ENCODE results near the gene ROR2. TPM values are rescaled to one million over a fixed set of nuclear protein-coding genes. Genes with fewer than 3 reads are reported as not detected.

The ROR2 gene
- total and polyA plus RNA-seq, 4 donors, result 1.6 to 5.8 TPM; not detected in 2

GRCh38 chr9:91920630-91921350 lies 29.2 kb downstream of the ROR2 start:
- H3K9me3 ChIP-seq (ENCODE audit: control insufficient read depth, low read length), result no peaks in the 10 kb centered on the region
- H3K4me3 ChIP-seq (ENCODE audit: low read length in 2 of 2), result no peak overlapping the region
- no peaks in the 10 kb centered on the region for H3K4me1 ChIP-seq (ENCODE audit: control insufficient read depth in 1 of 2, insufficient read depth in 2 of 2, low read length in 2 of 2)
- no peak for ATAC-seq (ENCODE audit: low FRiP score)
- WGBS, 2 donors, result 77 to 83% methylated on average over 6 of the region's 6 CpGs
- H3K36me3 ChIP-seq (ENCODE audit: control insufficient read depth in 1 of 2, insufficient read depth in 2 of 2, low read length in 1 of 2), result no peaks in the 10 kb centered on the region
- intact Hi-C loops (cut with DNase I), result no loop called here
- no peak for DNase-seq
- H3K27ac ChIP-seq (ENCODE audit: low read depth in 1 of 2, low read length in 2 of 2), result no peak overlapping the region
- H3K27me3 ChIP-seq (ENCODE audit: control insufficient read depth in 1 of 2, insufficient read depth in 2 of 2, low read length in 1 of 2), result no peaks in the 10 kb centered on the region

DNA sequence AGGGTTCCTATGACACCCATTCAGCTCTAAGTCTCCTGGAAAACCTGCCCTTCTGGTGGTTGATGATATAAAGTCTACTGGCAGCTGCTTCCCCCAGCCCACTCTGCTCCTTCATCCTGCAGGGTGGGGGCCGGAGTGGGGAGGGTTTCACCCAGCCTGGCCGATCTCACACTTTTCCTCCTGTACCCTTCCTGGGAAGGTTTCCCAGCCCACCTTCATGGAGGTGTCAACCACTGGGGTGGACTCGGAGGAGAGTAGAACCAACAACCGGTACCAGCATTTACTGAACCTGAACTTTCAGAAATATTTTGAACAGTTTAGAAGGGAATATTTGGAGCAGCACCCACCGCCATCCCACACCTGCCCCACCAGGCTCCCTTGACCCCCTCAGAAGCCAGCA lies 30.4 kb downstream of the ROR2 start:
- H3K4me3 ChIP-seq (ENCODE audit: low read length in 2 of 2), result no peak overlapping the region
- no peak for DNase-seq
- no peak for ATAC-seq (ENCODE audit: low FRiP score)
- H3K27ac ChIP-seq (ENCODE audit: low read depth in 1 of 2, low read length in 2 of 2), result no peak overlapping the region
- no peaks in the 10 kb centered on the region for H3K4me1 ChIP-seq (ENCODE audit: control insufficient read depth in 1 of 2, insufficient read depth in 2 of 2, low read length in 2 of 2)
- no peaks in the 10 kb centered on the region for H3K9me3 ChIP-seq (ENCODE audit: control insufficient read depth, low read length)
- intact Hi-C loops (cut with DNase I), result no loop called here
- H3K27me3 ChIP-seq (ENCODE audit: control insufficient read depth in 1 of 2, insufficient read depth in 2 of 2, low read length in 1 of 2), result no peaks in the 10 kb centered on the region
- H3K36me3 ChIP-seq (ENCODE audit: control insufficient read depth in 1 of 2, insufficient read depth in 2 of 2, low read length in 1 of 2), result no peaks in the 10 kb centered on the region
- 88 to 94% methylated on average over 5 of the region's 5 CpGs for WGBS, 2 donors

DNA sequence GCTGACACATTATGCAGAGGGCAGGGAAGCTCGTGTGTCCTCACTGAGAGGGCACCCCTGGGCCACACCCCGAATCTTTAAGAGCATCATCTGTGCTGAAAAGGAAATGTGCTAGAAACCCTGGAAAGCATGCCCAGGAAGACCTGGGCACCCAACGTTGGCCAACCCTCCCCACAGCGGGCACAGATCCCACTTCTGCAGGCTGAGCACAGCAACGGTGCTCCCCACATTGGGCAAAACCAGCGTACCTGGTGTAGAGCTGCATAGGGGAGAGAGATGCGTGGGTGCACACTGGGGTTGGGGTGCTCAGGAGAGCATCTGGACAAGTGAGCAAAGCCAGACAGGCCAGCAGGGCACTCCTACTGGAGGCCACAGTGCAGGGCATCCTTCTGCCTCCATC lies 32.6 kb downstream of the ROR2 start:
- intact Hi-C loops (cut with DNase I), result no loop called here
- DNase-seq (no peak), ATAC-seq (ENCODE audit: low FRiP score) (no peak)
- H3K9me3 ChIP-seq (ENCODE audit: control insufficient read depth, low read length), result no peaks in the 10 kb centered on the region
- H3K36me3 ChIP-seq (ENCODE audit: control insufficient read depth in 1 of 2, insufficient read depth in 2 of 2, low read length in 1 of 2), result no peaks in the 10 kb centered on the region
- WGBS, 2 donors, result 90 to 93% methylated on average over 7 of the region's 7 CpGs
- no peak overlapping the region for H3K27ac ChIP-seq (ENCODE audit: low read depth in 1 of 2, low read length in 2 of 2)
- no peaks in the 10 kb centered on the region for H3K27me3 ChIP-seq (ENCODE audit: control insufficient read depth in 1 of 2, insufficient read depth in 2 of 2, low read length in 1 of 2)
- no peaks in the 10 kb centered on the region for H3K4me1 ChIP-seq (ENCODE audit: control insufficient read depth in 1 of 2, insufficient read depth in 2 of 2, low read length in 2 of 2)
- no peak overlapping the region for H3K4me3 ChIP-seq (ENCODE audit: low read length in 2 of 2)

- Histone ChIP-seq H3K27ac (ENCODE audit: low read depth in 1 of 2, low read length in 2 of 2) (no peak overlapping the region), H3K36me3 (ENCODE audit: control insufficient read depth in 1 of 2, insufficient read depth in 2 of 2, low read length in 1 of 2) (no peaks in the 10 kb centered on the region), H3K27me3 (ENCODE audit: control insufficient read depth in 1 of 2, insufficient read depth in 2 of 2, low read length in 1 of 2) (no peaks in the 10 kb centered on the region), H3K4me1 (ENCODE audit: control insufficient read depth in 1 of 2, insufficient read depth in 2 of 2, low read length in 2 of 2) (no peaks in the 10 kb centered on the region), H3K9me3 (ENCODE audit: control insufficient read depth, low read length) (peaks cover 1% of the 10 kb centered on the region), H3K4me3 (ENCODE audit: low read length in 2 of 2) (no peak overlapping the region)
- DNase-seq (no peak), ATAC-seq (ENCODE audit: low FRiP score) (no peak)
- intact Hi-C loops (cut with DNase I), result no loop called here
- WGBS, 2 donors, result 70 to 74% methylated on average over 10 of the region's 10 CpGs
These were observed 34.3 kb downstream of the ROR2 start for GRCh38 chr9:91915524-91916263.

DNA sequence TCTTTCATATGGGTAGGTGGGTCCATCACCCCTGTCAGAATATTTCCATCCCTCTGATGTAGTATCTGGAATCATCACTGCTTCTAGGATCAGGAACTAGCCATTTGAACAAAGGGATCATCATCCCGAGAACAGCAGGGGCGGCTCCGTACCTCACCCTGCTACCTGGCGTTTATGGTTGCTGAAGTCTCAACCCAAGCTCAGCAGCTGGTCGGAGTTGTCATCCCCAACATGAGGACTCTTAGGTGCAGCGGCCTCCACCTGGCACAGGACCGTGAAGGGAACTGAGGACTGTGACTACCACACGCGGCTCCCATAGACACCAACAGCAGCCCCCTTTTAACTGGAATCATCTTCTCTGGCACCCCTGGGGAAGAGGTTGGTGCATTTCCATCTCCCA lies 35.1 kb downstream of the ROR2 start:
- intact Hi-C loops (cut with DNase I), result no loop called here
- Histone ChIP-seq H3K27ac (ENCODE audit: low read depth in 1 of 2, low read length in 2 of 2) (no peak overlapping the region), H3K9me3 (ENCODE audit: control insufficient read depth, low read length) (peaks cover 1% of the 10 kb centered on the region), H3K4me1 (ENCODE audit: control insufficient read depth in 1 of 2, insufficient read depth in 2 of 2, low read length in 2 of 2) (no peaks in the 10 kb centered on the region), H3K4me3 (ENCODE audit: low read length in 2 of 2) (no peak overlapping the region), H3K27me3 (ENCODE audit: control insufficient read depth in 1 of 2, insufficient read depth in 2 of 2, low read length in 1 of 2) (no peaks in the 10 kb centered on the region), H3K36me3 (ENCODE audit: control insufficient read depth in 1 of 2, insufficient read depth in 2 of 2, low read length in 1 of 2) (no peaks in the 10 kb centered on the region)
- no peak for ATAC-seq (ENCODE audit: low FRiP score)
- DNase-seq, result no peak
- 97% methylated on average over 9 of the region's 9 CpGs for WGBS, 2 donors

- H3K27ac ChIP-seq (ENCODE audit: low read depth in 1 of 2, low read length in 2 of 2), result no peak overlapping the region
- DNase-seq (no peak), ATAC-seq (ENCODE audit: low FRiP score) (no peak)
- H3K27me3 ChIP-seq (ENCODE audit: control insufficient read depth in 1 of 2, insufficient read depth in 2 of 2, low read length in 1 of 2), result no peaks in the 10 kb centered on the region
- 75 to 76% methylated on average over 10 of the region's 10 CpGs for WGBS, 2 donors
- peaks cover 1% of the 10 kb centered on the region for H3K9me3 ChIP-seq (ENCODE audit: control insufficient read depth, low read length)
- intact Hi-C loops (cut with DNase I), result no loop called here
- H3K36me3 ChIP-seq (ENCODE audit: control insufficient read depth in 1 of 2, insufficient read depth in 2 of 2, low read length in 1 of 2), result no peaks in the 10 kb centered on the region
- no peaks in the 10 kb centered on the region for H3K4me1 ChIP-seq (ENCODE audit: control insufficient read depth in 1 of 2, insufficient read depth in 2 of 2, low read length in 2 of 2)
- no peak overlapping the region for H3K4me3 ChIP-seq (ENCODE audit: low read length in 2 of 2)
These were observed 35.6 kb downstream of the ROR2 start for GRCh38 chr9:91914404-91914803.

- intact Hi-C loops (cut with DNase I), result no loop called here
- Histone ChIP-seq H3K27me3 (ENCODE audit: control insufficient read depth in 1 of 2, insufficient read depth in 2 of 2, low read length in 1 of 2) (no peaks in the 10 kb centered on the region), H3K9me3 (ENCODE audit: control insufficient read depth, low read length) (peaks cover 1% of the 10 kb centered on the region), H3K4me1 (ENCODE audit: control insufficient read depth in 1 of 2, insufficient read depth in 2 of 2, low read length in 2 of 2) (no peaks in the 10 kb centered on the region), H3K4me3 (ENCODE audit: low read length in 2 of 2) (no peak overlapping the region), H3K27ac (ENCODE audit: low read depth in 1 of 2, low read length in 2 of 2) (no peak overlapping the region), H3K36me3 (ENCODE audit: control insufficient read depth in 1 of 2, insufficient read depth in 2 of 2, low read length in 1 of 2) (no peaks in the 10 kb centered on the region)
- DNase-seq (no peak), ATAC-seq (ENCODE audit: low FRiP score) (no peak)
- 14 to 16% methylated on average over 8 of the region's 8 CpGs for WGBS, 2 donors
These were observed 36.0 kb downstream of the ROR2 start for GRCh38 chr9:91913986-91914385.

GRCh38 chr9:91913096-91913495 lies 36.9 kb downstream of the ROR2 start:
- H3K27ac ChIP-seq (ENCODE audit: low read depth in 1 of 2, low read length in 2 of 2), result no peak overlapping the region
- H3K36me3 ChIP-seq (ENCODE audit: control insufficient read depth in 1 of 2, insufficient read depth in 2 of 2, low read length in 1 of 2), result no peaks in the 10 kb centered on the region
- DNase-seq (no peak), ATAC-seq (ENCODE audit: low FRiP score) (no peak)
- no peaks in the 10 kb centered on the region for H3K4me1 ChIP-seq (ENCODE audit: control insufficient read depth in 1 of 2, insufficient read depth in 2 of 2, low read length in 2 of 2)
- no peak overlapping the region for H3K4me3 ChIP-seq (ENCODE audit: low read length in 2 of 2)
- intact Hi-C loops (cut with DNase I), result no loop called here
- WGBS, 2 donors, result 81 to 85% methylated on average over 2 of the region's 2 CpGs
- H3K27me3 ChIP-seq (ENCODE audit: control insufficient read depth in 1 of 2, insufficient read depth in 2 of 2, low read length in 1 of 2), result no peaks in the 10 kb centered on the region
- peaks cover 1% of the 10 kb centered on the region for H3K9me3 ChIP-seq (ENCODE audit: control insufficient read depth, low read length)

- no peaks in the 10 kb centered on the region for H3K36me3 ChIP-seq (ENCODE audit: control insufficient read depth in 1 of 2, insufficient read depth in 2 of 2, low read length in 1 of 2)
- no peak overlapping the region for H3K27ac ChIP-seq (ENCODE audit: low read depth in 1 of 2, low read length in 2 of 2)
- H3K4me3 ChIP-seq (ENCODE audit: low read length in 2 of 2), result no peak overlapping the region
- peaks cover 1% of the 10 kb centered on the region for H3K9me3 ChIP-seq (ENCODE audit: control insufficient read depth, low read length)
- no peaks in the 10 kb centered on the region for H3K4me1 ChIP-seq (ENCODE audit: control insufficient read depth in 1 of 2, insufficient read depth in 2 of 2, low read length in 2 of 2)
- no peak for ATAC-seq (ENCODE audit: low FRiP score)
- WGBS, 2 donors, result 81 to 87% methylated on average over 2 of the region's 2 CpGs
- DNase-seq, result no peak
- intact Hi-C loops (cut with DNase I), result no loop called here
- no peaks in the 10 kb centered on the region for H3K27me3 ChIP-seq (ENCODE audit: control insufficient read depth in 1 of 2, insufficient read depth in 2 of 2, low read length in 1 of 2)
These were observed 38.4 kb downstream of the ROR2 start for GRCh38 chr9:91911657-91912056.

Data from aorta (tissue), 5 donors.